Neural progenitor cell (in vitro differentiated cells): Measurements from ENCODE around the gene STAG1. TPM values are rescaled to one million over a fixed set of nuclear protein-coding genes. Genes with fewer than 3 reads are reported as not detected.

Experiments
- DNase-seq: peaks from one replicate; pipeline ENCODE4 v3.0.0-alpha.2; 2016; ENCODE audit warnings: low spot score
- H2AFZ ChIP-seq: fragments of 200-600 bp; sonication (generic); replicated peaks from 2 replicates; pipeline ENCODE4 v1.6.1; 2016; ENCODE audit warnings: antibody characterized with exemption
- H3F3A ChIP-seq: fragments of 200-600 bp; sonication (generic); 2 replicates; pipeline ENCODE4 v1.6.1; 2016; ENCODE audit warnings: antibody characterized with exemption, low read depth
- H3K27ac ChIP-seq: fragments of 200-600 bp; sonication (generic); 2 replicates; pipeline ENCODE4 v1.5.1; 2016; ENCODE audit warnings: mild to moderate bottlenecking
- H3K27me3 ChIP-seq: fragments of 200-600 bp; sonication (generic); 2 replicates; pipeline ENCODE4 v1.6.1; 2016; ENCODE audit warnings: mild to moderate bottlenecking, moderate library complexity
- H3K36me3 ChIP-seq: fragments of 200-600 bp; sonication (generic); 2 replicates; pipeline ENCODE4 v1.5.1; 2016
- H3K4me1 ChIP-seq: fragments of 200-600 bp; sonication (generic); 2 replicates; pipeline ENCODE4 v1.6.1; 2016; ENCODE audit warnings: mixed run types
- H3K4me2 ChIP-seq: fragments of 200-600 bp; sonication (generic); 2 replicates; pipeline ENCODE4 v1.6.1; 2016
- H3K4me3 ChIP-seq: fragments of 200-600 bp; sonication (generic); 2 replicates; pipeline ENCODE4 v1.5.1; 2016
- H3K79me2 ChIP-seq: fragments of 200-600 bp; sonication (generic); 2 replicates; pipeline ENCODE4 v1.6.1; 2016; ENCODE audit warnings: low read depth
- H3K9ac ChIP-seq: fragments of 200-600 bp; sonication (generic); 2 replicates; pipeline ENCODE4 v1.6.1; 2016
- H3K9me3 ChIP-seq: fragments of 200-600 bp; sonication (generic); 2 replicates; pipeline ENCODE4 v1.5.1; 2016; ENCODE audit warnings: low read depth
- H4K20me1 ChIP-seq: fragments of 200-600 bp; sonication (generic); 2 replicates; pipeline ENCODE4 v1.6.1; 2016; ENCODE audit warnings: low read depth
- H3K27ac Mint-ChIP-seq: 3 replicates; pipeline ENCODE4 v1.8.0; 2021; ENCODE audit warnings: mixed read lengths
- H3K27me3 Mint-ChIP-seq: 2 replicates; pipeline ENCODE4 v1.8.0; 2022; ENCODE audit warnings: low read depth, mild to moderate bottlenecking, inconsistent platforms, moderate library complexity, mixed read lengths; ENCODE audit not compliant: insufficient read depth
- H3K36me3 Mint-ChIP-seq: 3 replicates; pipeline ENCODE4 v1.8.0; 2021; ENCODE audit warnings: mixed read lengths
- H3K4me1 Mint-ChIP-seq: 3 replicates; pipeline ENCODE4 v1.8.0; 2021; ENCODE audit warnings: mixed read lengths
- H3K4me3 Mint-ChIP-seq: 3 replicates; pipeline ENCODE4 v1.8.0; 2021; ENCODE audit warnings: mild to moderate bottlenecking, moderate library complexity, mixed read lengths
- H3K9me3 Mint-ChIP-seq: 3 replicates; pipeline ENCODE4 v1.8.0; 2020; ENCODE audit warnings: mixed read lengths
- EZH2 ChIP-seq: fragments of 200-600 bp; sonication (generic); IDR thresholded peaks from 2 replicates; pipeline ENCODE4 v1.6.1; 2017; ENCODE audit warnings: antibody characterized with exemption, mild to moderate bottlenecking, moderate library complexity
- EZH2phosphoT487 ChIP-seq: fragments of 200-600 bp; sonication (generic); IDR thresholded peaks from 2 replicates; pipeline ENCODE4 v1.6.1; 2017; ENCODE audit warnings: antibody characterized with exemption
- total RNA-seq: library from RNA; depleted of rRNA; stranded (reverse); fragments of >200 nt; gene quantifications from 2 replicates; pipeline ENCODE4 v1.2.3, GENCODE V29; 2015; ENCODE audit warnings: low replicate concordance
- TF ChIP-seq, protein P1 (sequence below): fragments of 200-600 bp; sonication (generic); IDR thresholded peaks from 2 replicates; pipeline ENCODE4 v1.5.1; 2017; ENCODE audit warnings: antibody characterized with exemption, mild to moderate bottlenecking

Gene STAG1
- total RNA-seq, 1 donor from 2014 or later: 38.3 TPM

- Mint-ChIP-seq H3K27me3 (no peaks in the 10 kb centered on the region), H3K36me3 (peaks cover 35% of the 10 kb centered on the region), H3K4me1 (no peaks in the 10 kb centered on the region), H3K4me3 (no peak overlapping the region), H3K9me3 (peaks cover 15% of the 10 kb centered on the region), H3K27ac (no peak overlapping the region)
- Histone ChIP-seq H3K36me3 (no peaks in the 10 kb centered on the region), H3K4me1 (no peaks in the 10 kb centered on the region), H3K9me3 (no peaks in the 10 kb centered on the region), H3K4me2 (no peak overlapping the region), H3K79me2 (no peaks in the 10 kb centered on the region), H3K27ac (no peak overlapping the region), H3F3A (no peaks in the 10 kb centered on the region), H3K4me3 (no peak overlapping the region), H2AFZ (no peak overlapping the region), H3K9ac (no peak overlapping the region), H4K20me1 (no peaks in the 10 kb centered on the region), H3K27me3 (no peaks in the 10 kb centered on the region)
- TF ChIP-seq, protein P1, sequence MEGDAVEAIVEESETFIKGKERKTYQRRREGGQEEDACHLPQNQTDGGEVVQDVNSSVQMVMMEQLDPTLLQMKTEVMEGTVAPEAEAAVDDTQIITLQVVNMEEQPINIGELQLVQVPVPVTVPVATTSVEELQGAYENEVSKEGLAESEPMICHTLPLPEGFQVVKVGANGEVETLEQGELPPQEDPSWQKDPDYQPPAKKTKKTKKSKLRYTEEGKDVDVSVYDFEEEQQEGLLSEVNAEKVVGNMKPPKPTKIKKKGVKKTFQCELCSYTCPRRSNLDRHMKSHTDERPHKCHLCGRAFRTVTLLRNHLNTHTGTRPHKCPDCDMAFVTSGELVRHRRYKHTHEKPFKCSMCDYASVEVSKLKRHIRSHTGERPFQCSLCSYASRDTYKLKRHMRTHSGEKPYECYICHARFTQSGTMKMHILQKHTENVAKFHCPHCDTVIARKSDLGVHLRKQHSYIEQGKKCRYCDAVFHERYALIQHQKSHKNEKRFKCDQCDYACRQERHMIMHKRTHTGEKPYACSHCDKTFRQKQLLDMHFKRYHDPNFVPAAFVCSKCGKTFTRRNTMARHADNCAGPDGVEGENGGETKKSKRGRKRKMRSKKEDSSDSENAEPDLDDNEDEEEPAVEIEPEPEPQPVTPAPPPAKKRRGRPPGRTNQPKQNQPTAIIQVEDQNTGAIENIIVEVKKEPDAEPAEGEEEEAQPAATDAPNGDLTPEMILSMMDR: no peak
- TF ChIP-seq EZH2phosphoT487: no peak
- TF ChIP-seq EZH2: no peak
- no peak for DNase-seq
Observed at GRCh38 chr3:136465296-136465695, 286.9 kb downstream of the STAG1 start.

DNA sequence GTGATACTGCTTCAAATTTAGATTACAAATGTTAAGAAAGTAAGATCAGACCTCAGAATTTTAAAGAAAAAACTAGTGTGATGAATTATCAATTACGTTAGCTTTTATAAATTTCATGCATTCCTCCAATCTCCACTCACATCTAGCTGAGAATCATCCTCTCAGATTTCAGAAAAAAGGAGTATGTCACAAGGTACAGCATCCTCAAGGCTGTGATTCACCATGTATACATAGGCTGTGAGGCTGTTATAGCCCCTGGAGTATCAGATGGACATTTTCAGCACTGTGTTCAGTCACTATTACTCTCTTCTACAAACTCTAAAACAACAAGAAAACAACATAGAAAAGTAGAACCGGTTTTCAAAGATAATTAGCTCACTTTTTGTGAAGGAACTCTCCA lies 287.7 kb downstream of the STAG1 start:
- H3K4me1 Mint-ChIP-seq: no peaks in the 10 kb centered on the region
- no peaks in the 10 kb centered on the region for H3K27me3 Mint-ChIP-seq
- Histone ChIP-seq H3K9me3 (no peaks in the 10 kb centered on the region), H2AFZ (no peak overlapping the region), H3F3A (no peaks in the 10 kb centered on the region), H3K27me3 (no peaks in the 10 kb centered on the region), H3K4me1 (no peaks in the 10 kb centered on the region), H3K9ac (no peak overlapping the region), H3K79me2 (no peaks in the 10 kb centered on the region), H3K4me2 (no peak overlapping the region), H4K20me1 (no peaks in the 10 kb centered on the region), H3K36me3 (no peaks in the 10 kb centered on the region), H3K27ac (no peak overlapping the region), H3K4me3 (no peak overlapping the region)
- no peak overlapping the region for H3K4me3 Mint-ChIP-seq
- no peak for TF ChIP-seq EZH2
- TF ChIP-seq, protein P1: no peak
- peaks cover 12% of the 10 kb centered on the region for H3K9me3 Mint-ChIP-seq
- no peak overlapping the region for H3K27ac Mint-ChIP-seq
- H3K36me3 Mint-ChIP-seq: peaks cover 37% of the 10 kb centered on the region
- no peak for DNase-seq

GRCh38 chr3:136463170-136463569 lies 289.0 kb downstream of the STAG1 start:
- no peak overlapping the region for H3K4me3 Mint-ChIP-seq
- no peak for DNase-seq
- H3K9me3 Mint-ChIP-seq: peaks cover 23% of the 10 kb centered on the region
- H3F3A ChIP-seq: no peaks in the 10 kb centered on the region
- peaks cover 6% of the 10 kb centered on the region for H3K9me3 ChIP-seq
- H2AFZ ChIP-seq: no peak overlapping the region
- H3K9ac ChIP-seq: no peak overlapping the region
- no peaks in the 10 kb centered on the region for H3K79me2 ChIP-seq
- H3K27ac ChIP-seq: no peak overlapping the region
- H3K27me3 ChIP-seq: no peaks in the 10 kb centered on the region
- H3K27ac Mint-ChIP-seq: no peak overlapping the region
- H3K36me3 Mint-ChIP-seq: peaks cover 44% of the 10 kb centered on the region
- H3K4me3 ChIP-seq: no peak overlapping the region
- H4K20me1 ChIP-seq: no peaks in the 10 kb centered on the region
- TF ChIP-seq, protein P1: no peak
- TF ChIP-seq EZH2: no peak
- no peak for TF ChIP-seq EZH2phosphoT487
- H3K36me3 ChIP-seq: peaks cover 6% of the 10 kb centered on the region
- H3K4me1 Mint-ChIP-seq: no peaks in the 10 kb centered on the region
- no peaks in the 10 kb centered on the region for H3K4me1 ChIP-seq
- no peaks in the 10 kb centered on the region for H3K27me3 Mint-ChIP-seq
- no peak overlapping the region for H3K4me2 ChIP-seq
